Measurements from ENCODE around the gene PIGM. TPM values are rescaled to one million over a fixed set of nuclear protein-coding genes. Genes with fewer than 3 reads are reported as not detected.
A peak's percentile ranks its signal among the peaks of the same experiment; 100 is the strongest.

The PIGM gene
- polyA plus RNA-seq, 1 donor: 15.6 TPM

GRCh38 chr1:160022330-160023310, 9.2 kb downstream of the PIGM start:
- no peak for DNase-seq

- DNase-seq: no peak
Observed at GRCh38 chr1:160021376-160022074, 10.3 kb downstream of the PIGM start.

- no peak for DNase-seq
Observed at GRCh38 chr1:160020196-160020595, 11.6 kb downstream of the PIGM start.

DNA sequence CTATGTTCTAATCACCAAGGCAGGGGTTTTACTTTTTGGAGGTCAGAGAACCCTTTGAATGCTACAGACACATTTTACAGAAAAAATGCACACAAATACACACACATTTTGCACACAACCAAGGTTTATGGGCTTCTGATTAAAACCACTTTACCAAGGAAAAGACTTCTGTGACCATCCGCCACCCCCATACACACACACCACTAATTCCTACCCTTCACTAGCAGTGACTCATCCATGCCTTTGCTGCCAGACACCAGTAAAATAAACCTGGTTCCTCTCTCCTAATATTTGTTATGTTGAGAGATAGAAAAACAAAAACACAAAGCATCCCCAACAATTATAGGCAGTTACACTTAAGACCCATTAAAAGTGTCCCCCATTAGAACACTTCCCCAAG, 12.9 kb downstream of the PIGM start:
- no peak for DNase-seq

DNA sequence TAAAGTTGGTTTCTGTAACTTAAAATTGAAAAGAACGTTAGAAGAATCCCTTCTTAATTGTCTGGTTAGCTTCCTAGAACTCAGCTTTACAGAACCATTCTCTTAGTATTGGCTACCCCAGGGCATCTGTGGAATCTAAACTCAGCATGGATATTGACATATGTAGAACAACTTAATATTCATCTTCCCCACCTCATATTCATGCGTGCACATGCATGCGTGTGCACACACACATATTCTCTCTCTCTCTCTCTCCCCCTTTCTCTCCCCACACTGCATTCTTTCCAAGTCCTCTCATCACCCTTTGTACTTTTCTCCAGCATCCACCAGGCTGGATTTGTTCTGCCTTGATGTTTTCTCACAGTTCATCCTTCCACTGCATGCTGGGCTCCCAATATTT, 13.4 kb downstream of the PIGM start:
- no peak for DNase-seq

DNA sequence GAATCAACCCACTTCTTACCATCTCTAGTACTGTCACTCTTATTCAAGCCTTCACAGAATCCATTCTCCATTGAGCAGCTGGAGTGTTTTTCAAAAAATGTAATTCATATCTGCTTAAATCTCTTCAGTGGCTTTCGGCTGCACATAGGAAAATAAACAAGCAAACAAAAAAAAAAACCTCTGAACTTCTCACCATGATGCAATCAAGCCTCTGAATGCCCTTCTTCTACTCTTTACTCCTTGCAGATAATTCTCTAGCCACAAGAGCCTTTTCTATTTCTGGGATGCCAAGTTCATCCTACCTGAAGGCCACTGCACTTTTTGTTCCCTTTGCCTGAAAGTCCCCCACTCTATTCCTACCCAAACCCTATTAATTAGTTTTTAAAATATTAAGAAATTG, 14.2 kb downstream of the PIGM start:
- no peak for DNase-seq

DNA sequence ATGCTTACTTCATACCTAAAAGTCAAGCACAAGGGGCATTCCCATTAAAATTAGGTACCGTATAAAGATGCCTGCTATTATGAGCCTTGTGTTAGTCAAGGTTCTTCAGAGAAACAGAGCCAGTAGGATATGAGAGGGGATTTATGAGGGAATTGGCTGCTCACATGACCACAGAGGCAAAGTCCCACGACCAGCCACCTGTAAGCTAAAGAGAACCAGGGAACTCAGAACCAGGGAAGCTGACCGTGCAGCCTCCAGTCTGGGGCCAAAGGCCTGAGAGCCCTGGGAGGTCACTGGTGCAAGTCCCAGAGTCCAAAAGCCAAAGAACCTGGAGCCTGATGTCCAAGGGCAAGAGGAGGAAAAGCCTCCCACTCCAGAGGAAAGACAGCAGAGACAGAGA, 20.0 kb downstream of the PIGM start:
- no peak for DNase-seq

DNA sequence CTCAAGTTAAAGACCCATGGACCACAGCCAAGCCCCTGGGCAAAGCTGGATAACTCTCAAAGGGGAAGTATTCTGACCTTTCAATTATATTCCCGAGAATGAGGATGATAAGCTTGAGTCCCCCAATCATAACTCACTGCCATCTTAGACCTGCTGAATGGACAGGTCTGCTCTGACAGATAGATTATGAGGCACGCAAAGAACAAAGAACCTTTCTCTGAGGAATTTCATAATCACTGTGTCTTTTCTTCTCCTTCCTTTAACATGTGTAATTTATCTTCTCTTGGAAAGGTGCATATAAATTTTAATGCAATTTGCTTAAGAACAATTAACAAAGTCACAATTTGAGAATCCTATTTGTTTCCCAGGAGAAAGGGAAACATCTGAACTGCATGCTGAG, 22.0 kb downstream of the PIGM start:
- DNase-seq: no peak

DNA sequence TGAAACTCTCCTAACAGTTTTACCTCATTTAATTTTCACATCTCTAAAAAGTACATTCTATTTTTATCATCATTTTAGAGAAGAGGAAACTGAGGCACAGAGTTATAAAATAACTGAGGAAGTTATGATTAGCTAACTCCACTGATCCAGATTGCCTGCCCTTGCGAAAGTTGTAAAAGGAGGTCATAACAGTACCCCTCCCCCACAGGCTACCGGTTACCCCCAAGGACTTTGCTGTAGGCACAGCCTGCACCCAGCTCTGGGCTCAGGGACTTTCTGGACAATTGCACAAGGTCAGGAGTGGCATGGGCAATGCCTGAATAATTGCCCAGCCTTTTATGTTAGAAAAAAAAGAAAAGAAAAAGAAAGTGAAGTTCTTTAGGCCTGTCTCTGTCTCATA, 22.7 kb downstream of the PIGM start:
- no peak for DNase-seq

DNA sequence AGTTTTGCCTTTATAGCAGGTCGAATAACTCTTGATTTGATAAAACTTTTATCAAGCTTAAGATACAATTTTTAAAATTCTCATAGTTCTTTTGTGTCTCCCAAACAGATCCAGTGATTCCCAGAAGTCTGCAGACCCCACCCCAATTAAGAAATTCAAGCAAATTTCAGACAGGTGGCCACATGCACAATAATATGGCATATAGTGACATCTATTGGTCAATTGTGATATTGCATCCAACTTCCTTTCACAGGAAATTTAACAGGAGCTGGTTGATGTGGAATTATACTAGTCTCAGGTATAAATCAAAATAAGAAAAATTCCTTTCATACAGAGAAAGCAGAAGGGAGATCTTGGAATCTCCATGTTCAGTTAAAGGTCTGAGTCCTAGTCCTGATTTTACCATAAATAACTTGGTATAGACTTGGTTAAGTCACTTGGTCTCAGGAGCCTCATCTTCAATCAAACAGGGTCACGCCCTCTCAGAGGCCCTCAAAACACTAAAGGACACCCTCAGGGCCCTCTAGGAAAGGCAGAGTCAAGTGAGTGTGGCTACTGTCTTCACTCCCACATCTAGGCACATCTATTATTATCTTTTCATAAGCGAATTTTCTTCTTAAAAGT, 24.1 kb downstream of the PIGM start:
- DNase-seq: peak; percentile 33

DNA sequence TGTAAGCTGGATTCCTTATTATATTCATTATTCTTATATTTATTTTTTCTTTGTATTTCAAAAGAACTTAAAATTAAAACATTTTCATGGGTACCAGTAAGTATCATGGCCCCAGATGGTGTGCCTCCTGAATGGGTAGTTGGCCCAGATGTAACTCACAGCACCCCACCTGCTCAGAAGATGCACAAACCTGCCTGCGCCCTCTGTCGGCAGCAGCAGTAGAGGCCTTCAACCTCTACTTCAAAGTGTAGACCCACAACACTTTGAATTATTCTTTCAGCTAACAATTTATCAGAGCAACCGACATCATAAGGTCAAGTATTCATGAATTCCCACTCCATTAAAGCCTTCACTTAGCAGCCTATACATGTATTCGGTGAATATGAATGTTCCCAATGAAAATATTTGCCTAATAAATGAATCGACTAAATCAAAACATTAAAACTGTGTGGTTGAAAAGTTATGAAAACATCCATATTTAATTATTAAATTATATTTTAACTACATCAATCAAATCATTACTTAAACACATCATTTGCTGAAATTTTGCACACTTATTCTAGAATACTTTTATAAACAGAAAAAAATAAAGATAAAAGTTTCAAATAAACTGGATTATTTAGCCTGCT, 25.4 kb downstream of the PIGM start:
- peak; percentile 59 for DNase-seq

DNA sequence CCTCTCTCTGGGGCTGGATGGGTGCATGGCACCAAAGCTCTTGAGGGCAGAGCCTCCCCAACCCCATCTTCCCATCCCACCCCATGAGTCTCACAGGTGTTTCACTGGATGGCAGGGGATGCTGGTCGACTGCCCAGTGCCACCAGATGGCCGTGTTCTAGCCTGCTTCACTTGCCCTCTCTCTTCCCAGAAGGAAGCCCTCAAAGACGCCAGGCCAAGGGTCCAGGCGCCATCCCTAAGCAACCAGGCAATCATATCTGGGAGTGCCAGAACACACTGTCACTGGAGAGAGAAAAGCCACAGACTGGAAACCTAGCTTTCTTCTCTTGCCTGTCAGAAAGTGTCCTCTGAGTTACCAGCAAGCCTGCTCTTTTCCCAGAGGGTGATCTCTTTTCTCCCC, 26.7 kb downstream of the PIGM start:
- DNase-seq: no peak

DNA sequence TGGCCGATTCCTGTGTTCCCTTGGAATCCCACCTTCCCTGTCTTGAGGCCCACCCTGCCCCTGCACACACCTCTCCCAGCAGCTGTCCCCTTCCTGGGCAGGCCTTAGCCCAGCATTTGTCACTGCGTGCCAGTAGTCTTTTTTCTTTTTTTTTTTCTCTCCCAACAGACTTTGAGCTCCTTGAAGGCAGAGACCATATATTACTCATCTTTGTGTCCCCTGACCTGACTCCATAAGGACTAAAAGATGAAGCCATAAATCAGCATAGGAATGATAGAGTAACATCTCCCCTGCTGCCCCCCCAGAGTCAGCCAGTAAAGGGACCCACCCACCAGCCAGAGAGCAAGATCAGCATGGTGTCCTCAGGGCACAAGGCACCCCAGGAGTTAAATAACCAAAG, 27.4 kb downstream of the PIGM start:
- no peak for DNase-seq

- no peak for DNase-seq
Observed at GRCh38 chr1:160004001-160004400, 27.8 kb downstream of the PIGM start.

- no peak for DNase-seq
Observed at GRCh38 chr1:160001440-160001839, 30.4 kb downstream of the PIGM start.

- no peak for DNase-seq
Observed at GRCh38 chr1:159999204-159999603, 32.6 kb downstream of the PIGM start.

DNA sequence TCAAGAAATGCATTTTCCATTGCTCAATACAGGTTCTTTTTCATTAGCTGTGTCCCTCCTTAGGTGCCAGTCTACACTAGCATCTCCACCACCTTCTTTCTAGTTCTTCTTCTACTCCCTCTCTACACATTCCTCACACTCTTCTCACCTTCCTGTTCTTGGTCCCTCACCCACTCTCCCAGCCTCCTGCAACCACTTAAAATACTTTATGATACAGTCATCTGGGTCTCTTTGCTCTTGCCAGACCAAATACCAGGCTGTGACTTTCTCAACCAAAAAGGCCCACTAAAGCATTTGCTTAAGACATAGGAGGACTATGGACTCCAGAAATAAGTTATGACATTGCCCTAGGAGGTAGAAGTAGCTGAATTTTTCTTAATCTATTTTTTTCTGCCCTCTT, 35.1 kb downstream of the PIGM start:
- no peak for DNase-seq

DNA sequence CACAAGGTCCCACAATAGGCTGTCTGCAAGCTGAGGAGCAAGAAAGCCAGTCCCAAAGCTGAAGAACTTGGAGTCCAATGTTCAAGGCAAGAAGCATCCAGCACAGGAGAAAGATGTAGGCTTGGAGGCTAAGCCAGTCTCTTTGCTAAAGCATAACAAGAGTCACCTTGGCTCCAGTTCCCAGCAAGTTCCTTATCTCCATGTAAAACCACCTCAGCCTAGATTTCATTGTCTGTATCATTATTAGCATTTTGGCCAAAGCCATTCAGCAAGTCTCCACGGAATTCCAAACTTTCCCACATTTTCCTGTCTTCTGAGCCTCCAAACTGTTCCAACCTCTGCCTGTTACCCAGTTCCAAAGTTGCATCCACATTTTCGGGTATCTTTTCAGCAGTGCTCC, 36.9 kb downstream of the PIGM start:
- no peak for DNase-seq

DNA sequence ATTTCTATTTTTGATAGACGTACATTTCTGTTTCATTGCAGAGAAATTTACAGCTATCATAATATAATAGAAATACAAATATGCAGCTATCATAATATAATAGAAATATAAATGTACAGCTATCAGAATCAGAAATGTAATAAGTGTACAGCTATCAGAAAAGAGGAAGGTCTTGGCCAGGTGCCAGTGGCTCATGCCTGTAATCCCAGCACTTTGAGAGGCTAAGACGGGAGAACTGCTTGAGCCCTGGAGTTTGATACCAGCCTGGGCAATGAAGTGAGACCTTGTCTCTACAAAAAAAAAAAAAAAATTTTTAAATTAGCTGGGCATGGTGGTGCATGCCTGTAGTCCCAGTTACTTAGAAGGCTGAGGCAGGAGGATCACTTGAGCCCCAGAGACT, 37.9 kb downstream of the PIGM start:
- no peak for DNase-seq

DNA sequence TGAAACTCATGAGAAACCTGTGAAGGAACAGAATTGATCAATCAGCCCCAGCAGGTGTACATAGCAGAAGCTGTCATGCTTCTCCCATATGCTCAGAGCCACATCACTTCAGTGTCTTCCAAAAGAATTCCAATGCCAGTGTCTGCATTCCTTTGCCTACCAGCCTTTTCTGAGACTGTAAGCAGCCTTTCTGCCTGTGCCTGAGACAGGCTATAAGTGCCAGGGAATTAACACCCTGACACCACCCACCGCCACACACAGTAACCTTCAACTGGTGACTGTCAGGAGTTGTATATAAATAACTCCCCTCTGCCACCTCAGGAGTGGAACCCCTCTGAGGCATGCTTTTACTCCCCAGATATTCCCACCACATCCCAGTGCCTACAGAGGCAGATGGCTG, 39.6 kb downstream of the PIGM start:
- no peak for DNase-seq

GRCh38 chr1:159991513-159991912, 40.3 kb downstream of the PIGM start:
- DNase-seq: no peak

GRCh38 chr1:159990005-159990404, 41.8 kb downstream of the PIGM start:
- DNase-seq: no peak

DNA sequence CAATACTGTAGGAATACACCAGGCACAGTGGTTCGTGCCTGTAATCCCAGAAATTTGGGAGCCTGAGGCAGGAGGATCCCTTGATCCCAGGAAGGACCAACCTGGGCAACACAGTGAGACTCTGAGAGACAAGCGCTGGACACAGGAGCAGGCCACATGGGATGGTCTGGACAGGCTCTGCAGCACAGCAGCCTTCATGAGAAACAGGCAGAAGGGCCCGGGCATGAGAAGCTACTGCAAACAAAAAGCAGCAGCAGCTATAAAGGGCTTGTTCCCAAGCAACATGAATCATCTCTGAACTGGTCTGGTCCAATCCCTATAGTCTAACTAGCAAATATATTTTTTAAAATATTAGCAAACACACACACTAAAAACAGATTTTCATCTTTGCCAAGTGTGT, 42.2 kb downstream of the PIGM start:
- DNase-seq: no peak

Measured in left kidney (tissue), 2 donors.